Measurements from ENCODE around the gene OPTN.

DNA sequence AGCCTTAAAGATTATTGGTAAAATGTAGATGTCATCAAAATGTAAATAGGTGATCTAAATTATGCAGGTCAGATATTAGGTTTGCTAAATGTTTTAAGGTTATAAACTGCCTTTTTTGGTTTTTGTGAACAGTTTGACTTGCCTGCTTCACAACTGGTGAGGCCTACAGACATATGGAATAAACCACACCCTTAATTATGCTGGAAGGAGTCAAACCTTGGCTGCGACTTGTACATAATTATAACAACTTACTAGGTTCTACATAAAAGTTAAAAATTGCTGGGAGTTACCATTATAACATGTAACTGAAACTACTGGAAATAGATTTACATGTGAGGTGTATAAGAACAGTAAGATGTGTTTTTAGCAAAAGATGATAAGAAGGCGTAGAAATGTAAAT is 31.5 kb upstream of the OPTN start:
- TF ChIP-seq, protein P1, sequence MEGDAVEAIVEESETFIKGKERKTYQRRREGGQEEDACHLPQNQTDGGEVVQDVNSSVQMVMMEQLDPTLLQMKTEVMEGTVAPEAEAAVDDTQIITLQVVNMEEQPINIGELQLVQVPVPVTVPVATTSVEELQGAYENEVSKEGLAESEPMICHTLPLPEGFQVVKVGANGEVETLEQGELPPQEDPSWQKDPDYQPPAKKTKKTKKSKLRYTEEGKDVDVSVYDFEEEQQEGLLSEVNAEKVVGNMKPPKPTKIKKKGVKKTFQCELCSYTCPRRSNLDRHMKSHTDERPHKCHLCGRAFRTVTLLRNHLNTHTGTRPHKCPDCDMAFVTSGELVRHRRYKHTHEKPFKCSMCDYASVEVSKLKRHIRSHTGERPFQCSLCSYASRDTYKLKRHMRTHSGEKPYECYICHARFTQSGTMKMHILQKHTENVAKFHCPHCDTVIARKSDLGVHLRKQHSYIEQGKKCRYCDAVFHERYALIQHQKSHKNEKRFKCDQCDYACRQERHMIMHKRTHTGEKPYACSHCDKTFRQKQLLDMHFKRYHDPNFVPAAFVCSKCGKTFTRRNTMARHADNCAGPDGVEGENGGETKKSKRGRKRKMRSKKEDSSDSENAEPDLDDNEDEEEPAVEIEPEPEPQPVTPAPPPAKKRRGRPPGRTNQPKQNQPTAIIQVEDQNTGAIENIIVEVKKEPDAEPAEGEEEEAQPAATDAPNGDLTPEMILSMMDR (IDR thresholded peaks at IDR 0.05), result no peak
- TF ChIP-seq POLR2A (IDR thresholded peaks at IDR 0.05), result no peak

Measured in stomach (tissue), 4 donors.